GOT3 (cell line): ENCODE measurements around the gene TMEFF2.

ENCODE experiments used
- DNase-seq: peaks from one replicate; lab custom pipeline; 2025; ENCODE audit warnings: mixed read lengths; lab: John Stamatoyannopoulos, UW

Gene TMEFF2

DNA sequence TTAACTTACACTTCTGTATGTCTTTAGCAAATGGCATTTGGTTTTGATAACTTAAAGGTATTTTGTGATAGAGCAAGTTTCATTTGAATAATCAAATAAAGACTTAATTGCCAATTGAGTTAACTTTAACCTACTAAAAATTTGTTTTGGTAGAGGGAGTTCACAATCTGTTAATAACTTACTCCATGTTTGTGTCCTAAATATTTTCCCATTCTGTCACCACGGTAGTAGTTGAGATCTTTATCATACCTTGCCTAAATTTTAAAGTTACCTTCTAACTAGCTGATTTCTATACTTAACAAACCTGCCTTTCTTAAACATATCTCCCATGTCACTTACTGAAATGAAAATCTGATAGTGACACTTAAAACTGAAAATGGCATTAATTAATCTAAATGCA is 127.1 kb downstream of the TMEFF2 start:
- DNase-seq = no peak

GRCh38 chr2:192064459-192064858 is 130.3 kb downstream of the TMEFF2 start:
- no peak for DNase-seq

GRCh38 chr2:192060161-192060560 is 134.6 kb downstream of the TMEFF2 start:
- DNase-seq = no peak

GRCh38 chr2:192059266-192059665 is 135.5 kb downstream of the TMEFF2 start:
- DNase-seq = no peak

- no peak for DNase-seq
Observed at GRCh38 chr2:192053921-192054320, 140.8 kb downstream of the TMEFF2 start.

DNA sequence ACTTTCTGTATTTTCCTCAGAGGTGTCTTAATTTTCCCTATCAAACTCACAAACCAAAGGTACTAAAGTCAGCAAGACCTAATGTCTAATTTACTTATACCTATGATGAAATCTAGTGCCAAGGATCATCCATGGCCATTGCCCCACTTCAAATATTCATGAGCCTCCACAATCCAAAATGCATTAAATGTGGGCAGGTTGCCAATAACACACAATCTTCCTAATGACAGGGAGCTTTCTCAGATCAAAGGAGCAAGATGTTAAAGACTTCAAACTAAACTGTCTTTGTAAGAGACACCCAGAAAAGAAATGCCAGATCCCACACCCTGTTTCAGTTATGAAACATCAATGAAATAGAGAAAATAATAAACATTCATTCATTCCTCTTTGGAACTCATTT is 143.2 kb downstream of the TMEFF2 start:
- no peak for DNase-seq

DNA sequence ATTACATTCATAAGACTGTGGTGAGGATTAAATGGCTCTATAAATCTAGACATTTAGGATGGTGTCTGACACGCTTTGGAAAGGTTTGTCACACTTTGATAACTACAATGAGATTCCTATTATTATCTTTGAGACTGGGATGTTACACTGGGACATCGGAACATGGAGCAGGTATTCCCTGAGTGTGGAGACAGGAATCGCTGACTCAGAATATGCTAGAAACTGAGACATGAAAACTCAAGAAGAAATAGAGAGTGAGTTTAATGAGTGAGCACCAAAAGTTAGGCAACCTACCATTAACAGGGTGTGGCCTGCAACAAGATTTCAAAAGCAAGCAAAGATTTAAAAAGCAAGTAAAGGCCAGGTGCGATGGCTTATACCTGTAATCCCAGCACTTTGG is 145.4 kb downstream of the TMEFF2 start:
- DNase-seq = no peak

GRCh38 chr2:192047315-192048107 is 147.2 kb downstream of the TMEFF2 start:
- no peak for DNase-seq

GRCh38 chr2:192044496-192044895 is 150.2 kb downstream of the TMEFF2 start:
- DNase-seq = no peak

DNA sequence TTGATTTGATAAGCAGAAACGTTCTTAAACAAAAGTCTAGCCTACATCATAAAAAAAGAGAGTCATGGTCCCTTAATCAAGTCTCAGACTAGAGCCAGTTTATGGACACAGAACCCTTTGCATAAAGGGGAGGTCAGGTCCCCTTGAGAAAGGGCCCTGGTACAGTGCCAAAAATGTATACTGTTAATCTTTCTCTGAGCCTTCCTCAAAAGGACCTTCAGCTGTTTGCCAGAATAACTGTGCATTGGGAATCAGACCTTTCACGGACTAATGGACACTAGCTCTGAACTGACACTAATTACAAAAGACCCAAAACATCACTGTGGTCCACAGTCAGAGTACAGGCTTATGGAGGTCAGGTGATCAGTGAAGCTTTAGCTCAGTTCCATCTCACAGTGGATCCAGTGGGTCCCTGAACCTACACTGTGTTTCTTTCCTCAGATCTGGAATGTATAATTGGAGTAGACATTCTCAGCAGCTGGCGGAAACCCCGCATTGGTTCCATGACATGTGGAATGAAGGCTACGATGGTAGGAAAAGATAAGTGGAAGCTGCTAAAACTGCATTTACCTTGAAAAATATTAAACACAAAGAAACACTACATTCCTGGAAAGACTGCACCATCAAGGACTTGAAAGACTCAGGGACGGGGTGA is 151.4 kb downstream of the TMEFF2 start:
- no peak for DNase-seq

DNA sequence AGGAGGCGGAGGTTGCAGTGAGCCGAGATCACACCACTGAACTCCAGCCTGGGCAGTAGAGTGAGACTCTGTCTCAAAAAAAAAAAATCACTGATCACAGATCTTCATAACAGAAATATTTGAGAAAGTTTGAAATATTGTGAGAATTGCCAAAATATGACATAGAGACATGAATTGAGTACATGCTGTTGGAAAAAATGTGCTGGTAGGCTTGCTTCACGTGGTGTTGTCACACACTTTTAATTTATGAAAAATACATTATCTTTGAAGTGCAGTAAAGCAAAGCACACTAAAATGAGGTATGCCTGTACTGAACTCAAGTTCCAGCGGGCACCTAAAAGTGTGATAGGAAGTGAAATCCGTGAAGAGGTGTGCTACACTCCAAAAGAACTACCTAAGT is 152.6 kb downstream of the TMEFF2 start:
- no peak for DNase-seq

- no peak for DNase-seq
Observed at GRCh38 chr2:192038110-192038509, 156.6 kb downstream of the TMEFF2 start.

- no peak for DNase-seq
Observed at GRCh38 chr2:192035731-192036442, 158.8 kb downstream of the TMEFF2 start.

DNA sequence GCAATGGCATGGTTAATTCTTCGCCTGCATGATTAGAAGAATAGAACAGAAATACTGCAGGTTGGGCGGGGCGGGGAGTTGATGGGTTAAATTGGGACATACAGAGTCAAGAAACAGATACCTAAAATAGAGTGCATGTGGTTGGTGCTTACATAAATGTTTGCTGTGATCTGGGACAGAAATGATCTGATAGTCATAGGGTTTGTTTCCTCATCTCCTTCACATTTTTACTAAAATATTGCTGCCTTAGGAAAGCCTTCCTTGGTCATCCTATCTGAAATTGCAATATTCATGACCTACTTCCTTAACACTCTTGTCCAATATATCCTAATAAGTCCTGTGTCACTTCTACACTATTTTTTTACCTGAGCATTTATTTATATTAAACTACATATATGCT is 163.9 kb downstream of the TMEFF2 start:
- DNase-seq = no peak

DNA sequence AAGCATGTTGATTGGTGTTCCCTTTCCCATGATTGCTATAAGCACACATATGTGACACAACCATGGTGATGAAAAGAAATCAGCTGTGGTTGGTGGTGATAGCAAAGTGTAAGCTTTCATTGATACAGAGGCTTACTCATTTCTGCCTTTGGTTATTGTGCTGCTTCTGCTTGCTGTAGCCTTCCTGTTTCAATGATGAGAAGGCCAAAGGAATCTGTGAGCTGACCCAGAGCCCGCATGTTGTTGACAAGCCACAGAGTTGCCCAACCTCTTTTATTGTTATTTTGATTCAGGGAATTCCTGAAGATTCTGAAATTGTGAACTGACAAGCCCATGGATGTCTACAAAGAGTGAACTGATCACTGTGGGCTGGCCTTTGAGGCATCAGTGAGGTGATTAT is 164.4 kb downstream of the TMEFF2 start:
- no peak for DNase-seq

DNA sequence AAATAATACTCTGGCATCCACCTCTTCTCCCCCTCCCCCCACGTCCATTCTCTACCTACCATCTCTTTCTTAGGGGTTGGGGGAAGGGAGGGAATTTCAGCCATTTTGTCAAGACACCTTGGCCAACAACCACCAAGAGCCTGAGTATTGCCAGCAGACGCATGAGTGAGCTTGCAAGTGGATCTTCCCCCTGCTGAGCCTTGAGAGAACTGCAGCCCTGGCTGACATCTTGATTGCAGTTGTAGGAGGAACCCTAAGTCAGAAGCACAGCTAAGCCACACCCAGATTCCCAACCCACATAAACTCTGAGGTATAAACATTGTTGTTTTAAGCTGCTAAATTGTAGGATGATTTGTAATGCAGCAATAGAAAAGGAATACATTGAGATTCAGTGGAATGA is 165.6 kb downstream of the TMEFF2 start:
- no peak for DNase-seq

DNA sequence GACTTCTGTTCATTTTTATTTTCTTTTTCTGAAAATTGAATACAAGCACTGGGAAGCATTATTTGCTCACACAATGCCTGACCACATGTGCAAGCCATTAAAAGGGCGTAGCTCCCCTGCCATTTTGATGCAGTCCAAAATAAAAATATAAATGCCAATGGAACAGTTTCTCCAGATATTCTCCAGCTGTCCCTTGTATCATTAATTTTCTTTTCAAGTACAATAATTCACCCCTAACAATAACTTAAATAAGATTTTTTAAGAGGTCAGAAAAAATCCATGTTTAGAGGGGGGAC is 168.0 kb downstream of the TMEFF2 start:
- no peak for DNase-seq

- no peak for DNase-seq
Observed at GRCh38 chr2:192026059-192026824, 168.5 kb downstream of the TMEFF2 start.

- no peak for DNase-seq
Observed at GRCh38 chr2:192025637-192026036, 169.1 kb downstream of the TMEFF2 start.

GRCh38 chr2:192023006-192023405 is 171.7 kb downstream of the TMEFF2 start:
- DNase-seq = no peak

DNA sequence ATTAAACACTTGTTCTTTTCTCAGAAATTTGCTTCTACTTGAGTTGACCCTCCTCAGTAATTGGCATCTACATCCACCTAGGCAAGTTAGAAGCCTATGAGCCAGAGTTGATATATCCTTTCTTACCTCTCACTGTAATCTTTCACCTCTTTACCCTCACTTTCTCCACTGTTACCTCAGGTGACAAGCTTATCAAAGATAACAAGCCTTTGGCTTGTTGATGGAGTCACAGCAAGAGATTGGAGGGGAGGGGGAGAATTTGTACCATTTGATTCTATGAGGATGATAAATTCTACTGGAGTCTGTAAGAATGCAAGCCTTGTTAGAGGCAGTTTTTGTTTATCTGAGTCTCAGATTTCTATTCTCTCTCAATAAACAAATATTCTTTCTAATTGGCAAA is 176.9 kb downstream of the TMEFF2 start:
- no peak for DNase-seq

- DNase-seq = no peak
Observed at GRCh38 chr2:192016265-192016664, 178.5 kb downstream of the TMEFF2 start.

DNA sequence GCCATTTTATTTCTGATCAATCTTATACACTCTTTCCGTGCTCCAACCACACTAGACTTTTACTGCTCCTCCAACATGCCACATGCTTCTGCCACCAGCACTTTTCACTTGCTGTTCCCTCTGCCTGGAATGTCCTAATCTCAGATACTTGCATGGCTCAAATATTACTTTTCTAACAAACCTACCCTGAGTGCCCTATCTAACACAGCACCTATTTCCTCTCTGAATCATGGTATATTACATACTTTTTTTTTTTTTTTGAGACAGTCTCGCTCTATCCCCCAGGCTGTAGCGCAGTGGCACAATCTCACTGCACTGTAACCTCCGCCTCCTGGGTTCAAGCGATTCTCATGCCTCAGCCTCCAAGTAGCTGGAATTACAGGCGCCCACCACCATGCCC is 181.5 kb downstream of the TMEFF2 start:
- DNase-seq = no peak
